LNCaP clone FGC (cell line): ENCODE data around the gene WHAMM.

Source experiments
- DNase-seq: peaks from one replicate; pipeline ENCODE4 v3.0.0-alpha.2; 2011; ENCODE audit warnings: low read depth
- H3K4me3 ChIP-seq: 2 replicates; pipeline ENCODE4 v1.5.1; 2011; ENCODE audit warnings: mild to moderate bottlenecking, low read depth, low read length, control low read depth
- TF ChIP-seq, protein P1 (sequence below): IDR thresholded peaks from 2 replicates; pipeline ENCODE4 v1.5.1; 2012; ENCODE audit warnings: mild to moderate bottlenecking; ENCODE audit not compliant: control insufficient read depth, insufficient read depth; ENCODE audit errors: extremely low read depth

WHAMM gene

DNA sequence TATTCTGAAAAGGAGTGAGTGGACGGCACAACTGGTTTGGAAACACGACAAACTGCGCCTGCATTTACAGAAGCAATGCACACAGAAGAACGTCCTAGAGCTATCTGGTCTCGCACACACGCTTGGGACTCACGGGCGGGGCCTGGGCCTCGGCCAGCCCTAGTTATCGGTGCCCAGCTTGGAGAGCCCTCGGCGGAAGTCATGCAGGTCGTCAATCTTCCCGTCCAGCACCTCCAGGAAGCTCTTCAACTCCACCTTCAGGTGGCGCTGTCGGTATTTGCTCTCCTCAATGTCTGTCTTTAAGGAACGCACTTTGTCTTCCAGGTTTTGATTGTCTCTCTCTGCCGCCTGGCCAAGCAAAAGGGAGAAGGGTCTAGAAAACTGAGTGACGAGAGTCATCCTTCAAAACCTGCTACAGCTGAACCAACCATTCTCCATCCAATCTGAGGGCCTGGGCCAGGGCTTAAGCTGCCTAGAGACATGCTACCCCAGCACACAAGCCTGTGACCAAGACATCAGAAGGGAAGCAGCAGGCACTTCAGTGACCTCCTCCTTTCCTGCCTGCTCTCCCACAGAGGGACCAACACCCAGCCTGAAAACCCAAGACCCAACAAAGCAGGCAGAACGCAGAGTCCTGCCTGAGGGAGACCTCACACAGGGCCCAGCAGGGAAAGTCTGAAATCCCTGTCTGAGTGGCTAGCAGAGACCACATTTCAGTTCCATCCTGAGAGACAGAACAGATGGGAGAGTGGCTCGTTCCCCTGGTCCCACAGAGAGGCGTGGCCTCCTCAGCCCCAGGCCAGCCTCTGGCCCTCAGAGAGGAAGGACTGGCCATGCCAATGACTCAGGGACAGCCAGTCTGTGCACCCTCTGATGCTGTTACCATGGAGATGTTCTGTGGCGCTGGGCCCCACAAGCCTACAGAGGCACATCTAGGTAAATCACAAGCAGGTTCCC is 40.4 kb downstream of the WHAMM start:
- H3K4me3 ChIP-seq = no peak overlapping the region
- TF ChIP-seq, protein P1, sequence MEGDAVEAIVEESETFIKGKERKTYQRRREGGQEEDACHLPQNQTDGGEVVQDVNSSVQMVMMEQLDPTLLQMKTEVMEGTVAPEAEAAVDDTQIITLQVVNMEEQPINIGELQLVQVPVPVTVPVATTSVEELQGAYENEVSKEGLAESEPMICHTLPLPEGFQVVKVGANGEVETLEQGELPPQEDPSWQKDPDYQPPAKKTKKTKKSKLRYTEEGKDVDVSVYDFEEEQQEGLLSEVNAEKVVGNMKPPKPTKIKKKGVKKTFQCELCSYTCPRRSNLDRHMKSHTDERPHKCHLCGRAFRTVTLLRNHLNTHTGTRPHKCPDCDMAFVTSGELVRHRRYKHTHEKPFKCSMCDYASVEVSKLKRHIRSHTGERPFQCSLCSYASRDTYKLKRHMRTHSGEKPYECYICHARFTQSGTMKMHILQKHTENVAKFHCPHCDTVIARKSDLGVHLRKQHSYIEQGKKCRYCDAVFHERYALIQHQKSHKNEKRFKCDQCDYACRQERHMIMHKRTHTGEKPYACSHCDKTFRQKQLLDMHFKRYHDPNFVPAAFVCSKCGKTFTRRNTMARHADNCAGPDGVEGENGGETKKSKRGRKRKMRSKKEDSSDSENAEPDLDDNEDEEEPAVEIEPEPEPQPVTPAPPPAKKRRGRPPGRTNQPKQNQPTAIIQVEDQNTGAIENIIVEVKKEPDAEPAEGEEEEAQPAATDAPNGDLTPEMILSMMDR = peak; percentile 95
- peak; percentile 99 for DNase-seq

DNA sequence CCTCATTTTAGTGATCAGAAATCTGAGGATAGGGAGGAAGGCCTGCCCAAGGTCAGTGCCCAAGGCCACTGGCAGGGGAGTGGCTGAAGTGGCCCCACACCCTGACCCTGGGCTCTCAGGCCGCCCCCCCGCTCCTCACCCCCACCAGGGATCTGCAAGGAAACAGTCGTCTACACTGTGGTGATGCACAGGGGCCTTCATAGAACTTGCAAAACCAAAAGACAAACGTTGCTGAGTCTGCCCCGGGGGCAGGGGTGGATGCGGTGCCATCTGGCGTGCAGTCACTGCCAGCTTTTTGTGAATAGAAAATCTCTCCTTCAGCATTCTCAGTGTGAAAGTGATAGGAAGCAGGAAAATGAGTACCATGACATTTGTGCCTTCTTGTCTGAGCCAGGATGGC is 41.3 kb downstream of the WHAMM start:
- TF ChIP-seq, protein P1 = 0 out of 2 replicates have a peak, but pooled peaks have one; percentile 7
- no peak overlapping the region for H3K4me3 ChIP-seq
- no peak for DNase-seq

DNA sequence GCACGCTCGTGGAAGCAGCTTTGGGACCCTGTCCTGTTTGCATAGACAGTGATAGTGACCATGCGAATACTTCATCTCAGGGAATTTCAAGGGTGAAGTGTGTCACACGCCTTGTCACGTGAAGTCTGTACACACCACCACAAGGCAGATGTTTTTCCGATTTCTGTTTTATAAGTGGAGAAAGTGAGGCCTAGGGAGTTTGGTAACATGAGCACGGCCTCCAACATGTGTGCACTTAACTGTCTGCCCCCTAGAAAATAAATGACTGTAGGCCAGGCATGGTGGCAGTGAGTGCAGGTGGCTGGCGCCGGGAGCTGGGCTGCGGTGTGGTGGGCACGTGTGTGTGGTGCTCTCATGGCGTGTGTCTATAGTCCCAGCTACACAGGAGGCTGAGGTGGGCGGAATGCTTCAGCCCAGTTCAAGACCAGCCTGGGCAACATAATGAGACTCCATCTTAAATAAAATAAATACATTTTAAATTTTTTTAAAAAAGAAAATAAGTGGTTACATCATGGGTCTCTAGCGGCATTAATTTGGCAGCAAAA is 42.0 kb downstream of the WHAMM start:
- TF ChIP-seq, protein P1 = no peak
- no peak overlapping the region for H3K4me3 ChIP-seq
- no peak for DNase-seq

DNA sequence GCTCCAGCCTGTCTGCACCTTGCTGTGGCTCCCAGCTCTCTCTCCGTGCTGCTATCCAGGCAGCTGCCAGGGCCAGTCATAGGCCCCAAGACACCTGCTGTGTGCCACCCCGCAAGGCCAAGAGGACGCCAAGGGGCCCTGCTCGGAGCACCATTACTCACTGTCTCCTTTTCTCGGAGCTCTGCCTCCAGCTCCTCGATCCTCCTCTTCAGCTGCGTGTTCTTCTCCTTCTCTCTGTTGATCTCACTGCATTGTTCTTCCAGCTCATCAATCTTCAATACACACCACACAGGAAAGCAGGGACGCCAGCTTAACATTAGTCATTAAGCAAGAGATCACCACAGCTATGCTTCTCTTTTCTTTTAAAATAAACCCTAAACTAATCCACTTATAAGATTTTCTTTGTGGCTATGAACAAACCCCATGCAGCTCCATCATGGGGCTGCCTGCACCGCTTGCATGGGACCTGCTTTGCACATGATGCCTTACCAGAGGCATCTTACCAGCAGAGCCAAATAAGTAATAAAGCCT is 42.6 kb downstream of the WHAMM start:
- H3K4me3 ChIP-seq = no peak overlapping the region
- no peak for DNase-seq
- TF ChIP-seq, protein P1 = no peak

DNA sequence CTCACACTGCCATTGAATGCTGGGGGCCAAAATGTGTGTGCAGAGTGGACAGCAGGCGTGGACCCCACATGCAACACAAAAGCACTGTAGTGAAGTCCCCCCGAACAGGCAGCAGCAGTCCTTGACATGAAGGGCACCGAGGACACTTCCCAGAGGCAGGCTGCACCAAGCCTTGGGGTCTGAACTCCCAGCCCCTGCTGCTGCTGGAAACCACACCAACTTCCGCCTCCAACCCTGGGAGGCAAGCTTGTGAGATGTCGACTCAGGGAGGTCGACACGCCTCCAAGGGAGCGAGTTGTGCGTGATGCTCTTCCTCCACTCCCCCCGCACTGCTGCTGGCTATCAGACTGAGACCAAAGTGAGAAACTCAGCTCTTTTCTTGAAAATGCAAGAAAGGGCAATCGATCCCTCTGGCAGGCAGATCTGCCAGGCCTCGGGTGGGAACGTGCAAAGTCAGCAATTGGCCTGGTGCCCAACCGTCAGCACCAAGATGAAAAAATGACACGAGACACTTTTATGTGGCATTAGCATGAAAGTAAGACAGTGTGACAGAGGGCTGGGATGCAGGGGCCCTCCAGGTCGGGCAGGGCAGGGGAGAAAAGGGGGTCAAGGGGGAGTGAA is 43.6 kb downstream of the WHAMM start:
- TF ChIP-seq, protein P1 = no peak
- no peak overlapping the region for H3K4me3 ChIP-seq
- DNase-seq = no peak

DNA sequence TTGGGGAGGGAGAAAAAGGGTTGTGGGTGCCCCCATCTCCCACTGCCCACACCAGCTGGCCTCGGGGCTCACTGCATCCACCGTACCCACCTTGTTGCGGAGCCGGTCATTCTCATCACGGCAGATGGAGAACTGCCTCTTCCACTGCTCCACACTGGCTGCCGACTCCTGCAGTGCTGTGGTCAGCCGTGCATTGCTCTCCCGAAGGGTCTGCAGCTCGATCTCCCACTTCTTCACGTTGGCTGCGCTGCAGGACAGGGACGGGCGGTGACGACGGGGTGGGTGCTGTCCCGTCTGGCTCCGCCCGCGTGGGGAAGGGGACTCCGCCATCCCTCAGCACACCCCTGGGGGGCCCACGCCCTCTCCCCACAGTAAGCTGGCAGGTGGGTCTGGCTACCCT is 45.1 kb downstream of the WHAMM start:
- DNase-seq = no peak
- TF ChIP-seq, protein P1 = no peak
- H3K4me3 ChIP-seq = no peak overlapping the region
